Left renal cortex interstitium (tissue), 4 donors: ENCODE measurements around the gene GRIP2. TPM values are rescaled to one million over a fixed set of nuclear protein-coding genes. Genes with fewer than 3 reads are reported as not detected.

Source experiments
- DNase-seq, 4 donors: peaks; one replicate each; pipeline ENCODE4 v3.0.0-alpha.2; 2013; ENCODE audit warnings: low read depth in 4 of 4, low spot score in 2 of 4, missing footprints in 1 of 4
- polyA plus RNA-seq, 4 donors: library from polyadenylated mRNA; unstranded; fragments of 120-200 nt; gene quantifications; one replicate each; pipeline ENCODE4 v1.2.1, GENCODE V29; 2013; ENCODE audit not compliant: insufficient read length in 4 of 4

GRIP2 gene
- polyA plus RNA-seq, 4 donors, result 0.81 to 1.8 (median 1.2) TPM

GRCh38 chr3:14458434-14459275, 81.5 kb downstream of the GRIP2 start:
- no peak for DNase-seq

DNA sequence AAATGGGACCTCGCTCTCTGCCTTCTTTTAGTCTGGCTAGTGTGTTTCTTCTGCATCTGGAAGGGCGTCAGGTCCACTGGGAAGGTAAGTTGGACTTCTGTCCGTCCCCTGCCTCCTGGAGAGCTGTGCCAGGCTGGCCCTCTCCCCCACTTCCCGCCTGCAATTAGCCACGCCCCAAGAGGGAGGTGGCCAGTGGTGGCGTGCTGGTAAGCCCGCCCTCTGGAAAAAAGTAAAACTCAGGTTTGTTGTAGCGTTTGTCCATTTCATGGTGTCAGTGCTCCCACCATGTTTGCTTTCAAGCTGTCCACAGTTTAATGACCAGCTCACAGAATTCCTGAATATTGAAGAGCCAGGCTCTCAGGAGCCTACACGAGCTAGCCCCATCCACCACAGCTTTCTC, 82.1 kb downstream of the GRIP2 start:
- DNase-seq, result no peak

DNA sequence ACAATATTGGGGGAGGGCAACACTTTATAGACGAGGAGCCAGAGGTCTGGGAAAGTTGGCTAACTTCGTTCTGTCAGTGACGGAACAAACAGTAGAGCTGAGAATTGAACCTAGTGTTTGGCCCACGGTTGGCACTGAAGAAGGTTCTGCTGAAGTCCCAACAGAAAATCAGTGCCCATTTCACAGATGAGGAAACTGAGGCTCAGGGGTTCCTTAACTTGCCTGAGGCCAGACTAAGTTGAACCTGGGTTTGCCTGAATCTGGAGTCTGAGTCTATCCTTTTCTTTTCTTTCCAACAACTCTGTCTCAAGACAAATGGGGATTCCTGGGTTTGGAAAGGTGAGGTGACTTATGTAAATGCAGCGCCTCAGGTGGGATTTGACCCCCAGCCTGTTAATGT, 82.7 kb downstream of the GRIP2 start:
- no peak for DNase-seq

- DNase-seq, result no peak
Observed at GRCh38 chr3:14456794-14457193, 83.3 kb downstream of the GRIP2 start.

- DNase-seq, result no peak
Observed at GRCh38 chr3:14455571-14456317, 84.4 kb downstream of the GRIP2 start.

- no peak for DNase-seq
Observed at GRCh38 chr3:14454639-14455310, 85.4 kb downstream of the GRIP2 start.

GRCh38 chr3:14453876-14454638, 86.1 kb downstream of the GRIP2 start:
- DNase-seq, result no peak

DNA sequence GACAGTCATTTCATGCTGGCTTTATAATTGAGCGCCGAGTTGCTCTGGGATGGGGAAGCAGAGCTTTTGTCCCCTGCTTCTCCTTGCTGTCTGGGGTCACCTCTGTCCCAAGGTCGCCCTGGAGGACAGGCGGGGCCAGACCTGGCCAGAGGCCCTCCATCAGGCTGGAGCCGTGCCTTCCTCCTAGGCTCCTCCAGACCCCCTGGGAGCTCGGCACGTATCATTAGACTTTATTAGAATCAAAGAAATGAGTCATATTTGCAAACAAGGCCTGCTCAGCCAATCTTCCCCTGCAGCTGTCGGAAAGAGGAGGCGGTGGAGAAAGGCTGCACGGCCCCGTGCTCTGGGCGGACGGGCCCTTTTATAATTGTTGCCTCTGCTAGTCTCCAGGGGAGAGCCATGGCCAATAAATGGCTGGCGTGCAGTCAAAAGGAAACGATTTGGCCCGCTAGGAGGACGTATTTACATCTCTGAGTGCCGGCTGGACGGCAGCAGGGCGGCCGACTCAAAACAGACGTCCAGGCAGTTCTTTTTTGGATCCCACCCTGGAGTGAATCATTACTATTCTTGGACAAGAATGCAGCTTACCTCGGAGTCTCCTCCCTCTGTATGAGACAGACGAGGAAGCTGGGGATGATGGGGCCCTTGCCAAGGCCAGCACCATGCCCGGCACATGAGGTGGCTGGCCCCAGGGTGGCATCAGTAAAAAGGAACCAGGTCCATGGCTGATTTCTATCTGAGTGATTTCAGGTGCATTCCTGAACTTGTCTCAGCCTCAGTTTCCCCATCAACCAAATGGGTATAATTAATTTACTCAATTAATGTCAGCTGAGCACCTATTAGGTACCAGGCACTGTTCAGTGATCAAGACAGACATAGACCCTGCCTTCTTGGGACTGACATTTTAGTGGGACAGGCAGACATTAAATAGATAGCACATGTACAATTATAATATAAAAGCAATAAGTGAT, 87.1 kb downstream of the GRIP2 start:
- DNase-seq, result peak in 3 of 4 donors; percentile 65 to 81 (median 71)

- no peak for DNase-seq
Observed at GRCh38 chr3:14451844-14452739, 88.0 kb downstream of the GRIP2 start.

GRCh38 chr3:14450922-14451606, 89.1 kb downstream of the GRIP2 start:
- no peak for DNase-seq

GRCh38 chr3:14450506-14450905, 89.6 kb downstream of the GRIP2 start:
- no peak for DNase-seq

DNA sequence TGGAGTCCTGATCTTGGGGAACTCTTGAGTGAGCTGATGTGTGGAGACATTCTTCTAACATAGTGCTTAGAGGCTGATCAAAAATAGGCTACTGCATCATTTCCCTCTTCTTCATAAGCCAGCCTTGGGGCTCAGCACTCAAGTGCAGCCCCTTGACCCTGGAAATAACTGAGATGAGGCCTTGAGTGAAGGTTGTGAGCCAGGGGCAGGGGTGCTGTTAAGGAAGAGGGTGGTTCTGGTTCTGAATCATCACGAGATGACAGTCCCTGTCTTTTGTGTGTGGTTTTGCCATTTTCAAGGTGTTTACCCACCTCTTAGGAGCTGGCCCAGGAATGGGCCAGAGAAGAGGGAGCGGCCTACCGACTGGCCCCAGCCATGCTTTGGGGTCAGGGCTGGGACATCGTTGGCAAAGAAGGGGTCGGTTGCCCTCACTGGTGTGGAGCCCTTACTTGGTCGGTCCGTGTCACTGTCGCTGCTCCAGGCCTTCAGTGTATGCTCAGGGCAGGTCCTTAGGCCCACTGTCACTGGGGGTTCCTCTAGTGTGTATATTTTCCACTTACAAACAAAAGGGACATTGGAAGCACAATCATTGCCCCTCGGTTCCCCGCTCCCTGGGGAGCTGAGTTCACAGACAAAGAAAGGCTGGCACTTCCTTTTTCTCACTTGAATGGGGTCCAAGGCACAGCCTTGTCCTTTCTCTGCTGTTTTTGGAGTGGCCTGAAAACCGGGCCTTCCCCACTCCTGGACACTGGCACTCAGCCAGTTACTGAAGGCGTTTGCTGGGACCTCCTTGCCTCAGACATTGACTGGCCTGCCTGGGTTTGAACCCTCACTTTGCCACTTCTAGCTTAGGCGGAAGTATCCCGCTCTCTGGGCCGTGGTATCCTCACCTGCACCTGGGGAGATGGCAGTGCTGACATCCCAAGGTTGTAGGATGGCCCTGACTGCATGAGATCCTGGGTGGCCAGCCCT, 91.1 kb downstream of the GRIP2 start:
- DNase-seq, result no peak

DNA sequence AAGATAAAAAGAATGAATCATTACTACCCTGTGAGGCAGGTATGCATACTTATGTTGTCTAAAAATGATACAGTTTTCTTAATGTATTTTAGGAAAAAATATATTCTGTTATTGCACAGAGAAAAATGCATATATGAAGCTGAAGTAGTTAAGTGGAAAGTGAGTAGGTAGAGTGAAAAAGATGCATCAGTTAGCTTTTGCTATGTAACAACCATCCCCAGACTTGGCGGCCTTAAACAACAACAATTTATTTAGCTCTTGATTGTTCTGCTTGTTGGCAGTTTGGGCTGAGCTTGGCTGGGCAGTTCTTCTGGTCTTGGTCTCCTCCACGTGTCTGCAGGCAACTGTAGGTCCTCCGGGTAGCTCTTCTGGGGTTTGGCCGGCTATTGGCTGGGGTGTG, 92.1 kb downstream of the GRIP2 start:
- no peak for DNase-seq

GRCh38 chr3:14446988-14447570, 93.1 kb downstream of the GRIP2 start:
- DNase-seq, result no peak

DNA sequence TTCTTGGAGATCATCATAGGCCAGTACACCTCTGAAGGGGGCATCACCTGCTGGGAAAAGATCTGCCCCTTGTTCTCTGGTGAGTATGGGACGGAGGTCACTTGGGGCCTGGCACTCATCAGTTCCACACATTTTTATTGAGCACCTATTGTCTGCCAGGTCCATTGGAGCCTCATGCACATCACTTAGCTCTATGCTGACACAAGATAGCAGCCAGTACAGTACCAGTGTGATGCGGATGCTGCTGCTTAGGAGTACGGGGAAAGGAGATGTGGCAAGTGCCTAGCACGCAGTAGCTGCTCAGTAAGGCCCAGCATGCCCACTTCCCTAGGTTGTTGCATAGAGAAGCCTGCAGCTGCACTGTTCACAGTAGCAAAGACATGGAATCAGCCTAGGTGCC, 94.4 kb downstream of the GRIP2 start:
- DNase-seq, result no peak

- no peak for DNase-seq
Observed at GRCh38 chr3:14444380-14444779, 95.8 kb downstream of the GRIP2 start.
